SU-DHL-6 (cell line): Measurements from ENCODE around the gene TRDN.

ENCODE experiments used
- H2AFZ ChIP-seq: fragments of 200-600 bp; sonication (generic); 2 replicates; pipeline ENCODE4 v1.6.1; 2014; ENCODE audit warnings: low read depth, mild to moderate bottlenecking, moderate library complexity, mixed read lengths, antibody characterized with exemption, low read length; ENCODE audit not compliant: severe bottlenecking
- H3F3A ChIP-seq: fragments of 200-600 bp; shearing (Covaris generic); 2 replicates; pipeline ENCODE4 v1.6.0; 2016; ENCODE audit warnings: antibody characterized with exemption, mild to moderate bottlenecking; ENCODE audit not compliant: insufficient read depth
- H3K27ac ChIP-seq: fragments of 200-600 bp; sonication (generic); 2 replicates; pipeline ENCODE4 v1.5.1; 2016; ENCODE audit warnings: low read depth, mild to moderate bottlenecking, low read length, moderate library complexity, mixed read lengths
- H3K27me3 ChIP-seq: fragments of 200-600 bp; sonication (generic), shearing (Covaris generic); 2 replicates; pipeline ENCODE4 v1.6.0; 2014; ENCODE audit warnings: mild to moderate bottlenecking, low read length
- H3K36me3 ChIP-seq: fragments of 200-600 bp; sonication (generic); 2 replicates; pipeline ENCODE4 v1.6.1; 2014; ENCODE audit warnings: mild to moderate bottlenecking, low read length, mixed read lengths
- H3K4me2 ChIP-seq: fragments of 300-600, 200-600 bp; shearing (Covaris generic), sonication (generic); 2 replicates; pipeline ENCODE4 v1.6.0; 2014; ENCODE audit warnings: low read length, low read depth, mild to moderate bottlenecking; ENCODE audit not compliant: poor library complexity, severe bottlenecking
- H3K4me3 ChIP-seq: fragments of 200-600 bp; sonication (generic); 2 replicates; pipeline ENCODE4 v1.5.1; 2014; ENCODE audit warnings: antibody characterized with exemption, low read length, mild to moderate bottlenecking, mixed read lengths; ENCODE audit not compliant: insufficient read depth, poor library complexity, severe bottlenecking
- H3K79me2 ChIP-seq: fragments of 200-600 bp; sonication (generic); 2 replicates; pipeline ENCODE4 v1.6.1; 2014; ENCODE audit warnings: mild to moderate bottlenecking, low read length, moderate library complexity; ENCODE audit not compliant: insufficient read depth
- H3K9ac ChIP-seq: fragments of 200-600 bp; sonication (generic); 2 replicates; pipeline ENCODE4 v1.7.0; 2014; ENCODE audit warnings: mild to moderate bottlenecking, low read length
- H3K9me2 ChIP-seq: fragments of 200-600 bp; sonication (generic); replicated peaks from 2 replicates; pipeline ENCODE4 v1.6.1; 2014; ENCODE audit warnings: low read length; ENCODE audit not compliant: insufficient read depth
- H3K9me3 ChIP-seq: fragments of 200-600 bp; sonication (generic); 2 replicates; pipeline ENCODE4 v1.6.1; 2014; ENCODE audit warnings: low read length, mixed read lengths; ENCODE audit not compliant: insufficient read depth
- H4K20me1 ChIP-seq: fragments of 200-600 bp; sonication (generic); 2 replicates; pipeline ENCODE4 v1.6.1; 2014; ENCODE audit warnings: low read depth, mild to moderate bottlenecking, antibody characterized with exemption, low read length, moderate library complexity, mixed read lengths
- EZH2phosphoT487 ChIP-seq: fragments of 200-600 bp; sonication (generic), shearing (Covaris generic); conservative IDR thresholded peaks from 2 replicates; pipeline ENCODE4 v1.6.1; 2018; ENCODE audit warnings: mild to moderate bottlenecking, antibody characterized with exemption, low read length, moderate library complexity, mixed read lengths
- TF ChIP-seq, protein P1 (sequence below): fragments of 200-600 bp; sonication (generic); IDR thresholded peaks from one replicate; pipeline ENCODE4 v1.5.1; 2017; ENCODE audit warnings: antibody characterized with exemption, mild to moderate bottlenecking, low read length, moderate library complexity; ENCODE audit not compliant: insufficient read depth, poor library complexity, severe bottlenecking

TRDN gene

DNA sequence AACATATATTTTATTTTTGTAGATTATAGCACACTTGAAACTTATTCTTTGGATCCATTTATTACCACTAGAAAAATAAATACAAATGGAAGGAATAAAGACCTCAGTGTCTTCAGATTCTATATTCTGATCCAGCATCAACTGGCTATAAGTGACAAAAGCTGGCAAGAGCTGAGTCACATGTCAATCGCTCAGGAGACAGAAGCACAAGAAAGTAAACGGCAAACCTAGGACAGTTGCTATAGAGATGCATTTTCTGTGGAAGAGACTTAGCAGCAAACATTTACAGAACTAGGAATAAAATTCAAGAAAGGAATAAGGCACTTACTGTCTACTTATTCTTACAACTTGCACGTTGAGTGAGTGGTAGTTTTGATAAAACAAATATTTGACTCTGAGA lies 410.4 kb downstream of the TRDN start:
- Histone ChIP-seq H3K27me3 (no peaks in the 10 kb centered on the region), H3K4me2 (no peak overlapping the region), H3K9me3 (no peaks in the 10 kb centered on the region), H4K20me1 (no peaks in the 10 kb centered on the region), H3F3A (no peaks in the 10 kb centered on the region), H3K9me2 (no peaks in the 10 kb centered on the region), H3K36me3 (no peaks in the 10 kb centered on the region), H3K9ac (no peak overlapping the region), H3K27ac (no peak overlapping the region), H3K4me3 (no peak overlapping the region), H2AFZ (no peak overlapping the region), H3K79me2 (no peaks in the 10 kb centered on the region)
- no peak for TF ChIP-seq EZH2phosphoT487
- TF ChIP-seq, protein P1, sequence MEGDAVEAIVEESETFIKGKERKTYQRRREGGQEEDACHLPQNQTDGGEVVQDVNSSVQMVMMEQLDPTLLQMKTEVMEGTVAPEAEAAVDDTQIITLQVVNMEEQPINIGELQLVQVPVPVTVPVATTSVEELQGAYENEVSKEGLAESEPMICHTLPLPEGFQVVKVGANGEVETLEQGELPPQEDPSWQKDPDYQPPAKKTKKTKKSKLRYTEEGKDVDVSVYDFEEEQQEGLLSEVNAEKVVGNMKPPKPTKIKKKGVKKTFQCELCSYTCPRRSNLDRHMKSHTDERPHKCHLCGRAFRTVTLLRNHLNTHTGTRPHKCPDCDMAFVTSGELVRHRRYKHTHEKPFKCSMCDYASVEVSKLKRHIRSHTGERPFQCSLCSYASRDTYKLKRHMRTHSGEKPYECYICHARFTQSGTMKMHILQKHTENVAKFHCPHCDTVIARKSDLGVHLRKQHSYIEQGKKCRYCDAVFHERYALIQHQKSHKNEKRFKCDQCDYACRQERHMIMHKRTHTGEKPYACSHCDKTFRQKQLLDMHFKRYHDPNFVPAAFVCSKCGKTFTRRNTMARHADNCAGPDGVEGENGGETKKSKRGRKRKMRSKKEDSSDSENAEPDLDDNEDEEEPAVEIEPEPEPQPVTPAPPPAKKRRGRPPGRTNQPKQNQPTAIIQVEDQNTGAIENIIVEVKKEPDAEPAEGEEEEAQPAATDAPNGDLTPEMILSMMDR, result no peak

DNA sequence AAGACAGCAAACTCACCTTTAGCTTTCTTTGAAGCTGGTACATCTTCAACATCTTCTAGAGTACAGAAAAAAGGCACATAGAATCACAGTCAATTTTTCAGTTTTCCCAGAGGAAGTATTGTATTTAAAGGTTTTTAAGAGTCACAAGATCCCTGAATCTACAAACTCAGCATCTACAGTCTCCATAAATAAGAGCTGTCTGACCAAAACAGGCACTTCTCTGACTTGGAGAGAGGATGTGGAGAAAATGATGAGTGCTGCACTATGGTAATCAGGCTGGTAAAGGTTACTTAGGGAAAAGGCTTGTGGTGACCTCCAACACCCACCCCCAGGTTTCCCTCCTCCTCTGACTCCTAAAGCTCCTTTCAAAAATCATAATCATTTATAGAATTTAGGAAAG lies 412.7 kb downstream of the TRDN start:
- H3K79me2 ChIP-seq, result no peaks in the 10 kb centered on the region
- no peak overlapping the region for H3K4me2 ChIP-seq
- H3K9ac ChIP-seq, result no peak overlapping the region
- no peaks in the 10 kb centered on the region for H3K36me3 ChIP-seq
- H3K27me3 ChIP-seq, result no peaks in the 10 kb centered on the region
- H3K9me3 ChIP-seq, result no peaks in the 10 kb centered on the region
- no peaks in the 10 kb centered on the region for H3K9me2 ChIP-seq
- no peak overlapping the region for H3K4me3 ChIP-seq
- H3F3A ChIP-seq, result no peaks in the 10 kb centered on the region
- no peak overlapping the region for H3K27ac ChIP-seq
- H4K20me1 ChIP-seq, result no peaks in the 10 kb centered on the region
- no peak for TF ChIP-seq EZH2phosphoT487
- TF ChIP-seq, protein P1, result no peak
- no peak overlapping the region for H2AFZ ChIP-seq

GRCh38 chr6:123223461-123223860 lies 413.3 kb downstream of the TRDN start:
- Histone ChIP-seq H3K27ac (no peak overlapping the region), H3K27me3 (no peaks in the 10 kb centered on the region), H2AFZ (no peak overlapping the region), H3K9ac (no peak overlapping the region), H3K9me3 (no peaks in the 10 kb centered on the region), H3K9me2 (no peaks in the 10 kb centered on the region), H3K4me2 (no peak overlapping the region), H3K79me2 (no peaks in the 10 kb centered on the region), H3K4me3 (no peak overlapping the region), H4K20me1 (no peaks in the 10 kb centered on the region), H3F3A (no peaks in the 10 kb centered on the region), H3K36me3 (no peaks in the 10 kb centered on the region)
- TF ChIP-seq EZH2phosphoT487, result no peak
- TF ChIP-seq, protein P1, result no peak
